ENCODE measurements around the gene SLC25A51.

Gene SLC25A51, protein sequence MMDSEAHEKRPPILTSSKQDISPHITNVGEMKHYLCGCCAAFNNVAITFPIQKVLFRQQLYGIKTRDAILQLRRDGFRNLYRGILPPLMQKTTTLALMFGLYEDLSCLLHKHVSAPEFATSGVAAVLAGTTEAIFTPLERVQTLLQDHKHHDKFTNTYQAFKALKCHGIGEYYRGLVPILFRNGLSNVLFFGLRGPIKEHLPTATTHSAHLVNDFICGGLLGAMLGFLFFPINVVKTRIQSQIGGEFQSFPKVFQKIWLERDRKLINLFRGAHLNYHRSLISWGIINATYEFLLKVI

GRCh38 chr9:37903647-37904444 lies at the start of gene SLC25A51:
SLC25A51 (minus strand) TSS chr9:37904127; CDS start chr9:37888550, 15,577 bp downstream.
- DNase-seq: peak; percentile 98

DNA sequence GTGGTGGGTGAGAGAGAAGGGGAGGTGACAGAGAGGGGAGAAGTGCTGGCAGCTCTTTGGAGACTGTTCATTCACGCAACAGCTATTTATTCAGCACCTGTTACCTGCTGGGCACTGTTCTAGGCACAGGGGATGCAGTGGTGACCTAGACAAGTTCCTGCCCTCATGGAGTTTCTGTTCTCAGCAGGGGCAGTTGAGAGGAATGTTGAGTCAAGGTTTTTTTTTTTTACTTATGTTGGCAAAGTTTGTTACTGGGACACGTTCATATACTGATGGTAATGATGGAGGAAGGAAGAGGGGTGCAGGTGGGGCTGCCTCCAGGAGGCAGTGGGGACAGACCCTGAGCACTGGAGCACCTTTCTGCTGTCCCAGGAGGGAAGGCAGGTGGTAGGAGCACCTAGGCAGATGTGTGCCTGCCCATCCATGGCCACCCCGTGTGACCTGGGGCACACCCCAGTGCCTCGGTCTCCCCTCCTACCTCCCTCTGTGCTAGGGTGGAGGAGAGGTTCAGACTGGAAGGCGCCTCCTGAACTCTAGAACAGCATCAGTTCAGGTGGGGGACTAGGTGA lies 49.4 kb upstream of the SLC25A51 start:
- no peak for DNase-seq

GRCh38 chr9:37952731-37953130 lies 48.8 kb upstream of the SLC25A51 start:
- DNase-seq: no peak

- DNase-seq: no peak
These were observed 47.9 kb upstream of the SLC25A51 start for GRCh38 chr9:37951671-37952449.

DNA sequence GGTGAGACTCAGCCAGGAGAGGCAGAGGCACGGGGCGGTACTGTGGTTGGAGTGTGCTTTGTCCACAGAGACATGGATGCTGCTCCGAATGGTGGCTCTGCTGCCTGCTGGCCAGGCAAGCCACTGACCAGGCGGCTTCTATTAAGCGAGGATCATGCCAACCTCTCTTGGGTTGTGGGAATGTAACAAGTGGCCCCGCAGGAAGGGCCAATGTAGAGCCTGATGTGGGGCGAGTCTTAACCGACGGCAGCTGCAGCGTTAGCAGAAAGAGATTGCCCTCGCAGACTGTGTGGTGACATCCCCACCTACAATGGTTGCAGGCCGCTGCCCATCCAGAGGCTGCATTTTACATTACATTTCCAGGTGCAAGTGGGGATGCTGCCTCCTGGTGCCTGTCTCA lies 46.6 kb upstream of the SLC25A51 start:
- no peak for DNase-seq

DNA sequence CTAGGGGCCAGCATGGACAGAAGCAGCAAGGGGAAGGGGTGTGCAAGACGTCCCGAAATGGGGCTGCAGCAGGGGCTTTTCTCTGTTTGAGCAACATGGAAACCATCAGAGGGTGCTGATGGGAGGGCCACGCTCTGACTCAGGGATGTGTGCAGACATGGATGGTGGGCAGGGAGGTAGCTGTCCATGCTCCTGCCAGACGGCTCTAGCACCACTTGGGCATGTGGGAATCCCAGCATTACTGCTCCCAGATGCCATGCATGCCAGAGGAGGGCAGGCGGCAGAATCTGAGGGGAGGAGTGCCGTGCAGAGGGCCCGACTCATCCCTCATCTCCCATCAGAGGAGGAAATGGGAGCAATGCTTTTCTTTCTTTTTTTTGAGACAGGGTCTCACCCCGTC lies 45.6 kb upstream of the SLC25A51 start:
- DNase-seq: no peak

GRCh38 chr9:37948417-37948980 lies 44.6 kb upstream of the SLC25A51 start:
- DNase-seq: no peak

DNA sequence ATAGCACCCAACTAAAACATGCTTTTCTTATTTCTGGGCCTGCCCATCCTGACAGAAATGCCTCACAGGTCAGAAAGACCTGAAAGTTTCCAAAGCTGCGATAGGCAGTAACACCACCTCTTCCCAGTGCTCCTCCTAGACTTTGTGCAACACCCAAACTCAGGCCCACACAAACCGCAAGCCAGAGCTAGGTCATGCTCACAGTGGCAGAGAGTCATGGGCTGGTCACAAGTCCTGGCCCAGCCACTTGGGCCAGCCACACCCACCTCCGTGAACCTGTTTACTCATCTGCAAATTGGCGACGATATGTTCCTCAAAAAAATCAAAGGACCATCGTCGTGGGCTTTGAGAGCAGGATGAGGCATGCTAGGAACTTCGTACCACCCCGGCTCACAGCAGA lies 44.0 kb upstream of the SLC25A51 start:
- no peak for DNase-seq

- DNase-seq: no peak
These were observed 43.5 kb upstream of the SLC25A51 start for GRCh38 chr9:37947471-37947870.

DNA sequence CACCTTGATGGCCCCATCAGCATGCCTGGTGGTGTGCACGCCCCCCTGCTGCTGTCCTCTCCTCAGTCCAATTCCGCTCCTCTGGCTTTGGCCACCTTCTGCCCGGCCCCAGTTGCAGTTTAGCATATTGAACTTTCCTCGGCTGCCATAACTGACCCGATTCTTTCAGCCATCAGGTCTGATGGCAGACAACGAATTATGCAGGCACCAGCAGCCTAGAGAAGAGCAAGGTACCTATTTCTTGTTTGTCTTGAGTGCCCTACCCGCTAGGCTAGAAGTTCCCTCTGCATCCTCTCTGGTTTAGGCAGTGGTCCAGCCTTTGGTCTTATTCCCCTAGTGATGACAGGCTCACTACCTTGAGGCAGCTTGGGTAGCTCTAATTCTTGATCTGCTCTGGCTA lies 43.0 kb upstream of the SLC25A51 start:
- no peak for DNase-seq

DNA sequence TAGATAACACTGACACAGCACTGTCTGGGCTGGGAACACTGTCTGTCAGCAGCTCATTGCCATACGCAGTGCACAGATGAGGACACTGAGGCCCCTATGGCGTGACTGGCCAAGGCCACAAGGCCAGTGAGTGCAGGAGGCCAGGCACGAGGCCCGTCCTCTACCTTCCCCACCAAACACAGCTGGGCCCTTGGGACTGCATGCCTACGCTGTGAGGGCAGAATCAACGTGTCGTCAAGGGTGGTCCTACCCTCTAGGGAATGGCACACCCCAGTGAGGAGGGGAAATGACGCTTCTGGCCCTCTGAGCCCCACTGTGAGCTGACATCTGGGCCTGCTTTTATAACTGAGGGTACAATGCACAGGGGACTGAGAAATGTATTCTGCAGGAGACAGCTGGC lies 42.1 kb upstream of the SLC25A51 start:
- DNase-seq: no peak

DNA sequence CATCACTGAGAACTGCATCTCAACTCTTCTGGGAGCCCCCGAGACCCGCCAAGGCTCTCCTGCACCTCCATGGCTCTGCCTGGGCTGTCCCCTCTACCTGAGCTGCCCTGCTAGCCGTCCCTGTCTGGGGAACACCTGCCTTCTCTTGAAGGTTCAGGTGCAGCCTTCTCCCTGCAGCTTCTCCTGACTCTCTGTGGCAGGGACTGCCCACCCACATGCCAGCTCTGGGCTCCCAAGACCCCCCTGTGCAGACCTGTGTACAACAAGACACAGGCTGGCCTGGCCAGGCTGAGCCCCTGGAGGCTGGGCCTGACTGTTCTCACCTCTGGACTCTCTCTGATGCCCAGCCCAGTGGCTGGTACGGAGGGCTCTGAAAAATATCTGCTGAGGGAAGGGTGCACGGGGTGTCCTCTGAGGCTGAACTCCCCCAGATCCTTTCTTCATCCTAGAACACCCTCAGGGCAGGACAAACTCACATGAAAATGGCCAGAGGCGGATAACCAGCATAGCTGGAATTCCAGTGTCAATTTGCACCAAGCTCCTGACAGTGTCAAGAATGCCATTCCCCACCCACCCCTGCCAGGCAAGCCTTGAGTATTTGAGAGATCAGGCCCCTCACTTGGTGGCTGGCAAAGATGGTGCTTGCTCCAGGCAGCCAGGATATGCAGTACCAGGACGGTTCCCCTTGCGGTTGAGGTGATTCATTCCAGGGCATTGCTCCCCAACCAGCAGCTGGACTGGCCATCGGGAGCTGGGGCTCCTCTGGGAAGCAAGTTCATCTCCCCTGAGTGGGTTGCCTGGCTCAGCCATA lies 40.9 kb upstream of the SLC25A51 start:
- DNase-seq: no peak

GRCh38 chr9:37944266-37944650 lies 40.3 kb upstream of the SLC25A51 start:
- no peak for DNase-seq

DNA sequence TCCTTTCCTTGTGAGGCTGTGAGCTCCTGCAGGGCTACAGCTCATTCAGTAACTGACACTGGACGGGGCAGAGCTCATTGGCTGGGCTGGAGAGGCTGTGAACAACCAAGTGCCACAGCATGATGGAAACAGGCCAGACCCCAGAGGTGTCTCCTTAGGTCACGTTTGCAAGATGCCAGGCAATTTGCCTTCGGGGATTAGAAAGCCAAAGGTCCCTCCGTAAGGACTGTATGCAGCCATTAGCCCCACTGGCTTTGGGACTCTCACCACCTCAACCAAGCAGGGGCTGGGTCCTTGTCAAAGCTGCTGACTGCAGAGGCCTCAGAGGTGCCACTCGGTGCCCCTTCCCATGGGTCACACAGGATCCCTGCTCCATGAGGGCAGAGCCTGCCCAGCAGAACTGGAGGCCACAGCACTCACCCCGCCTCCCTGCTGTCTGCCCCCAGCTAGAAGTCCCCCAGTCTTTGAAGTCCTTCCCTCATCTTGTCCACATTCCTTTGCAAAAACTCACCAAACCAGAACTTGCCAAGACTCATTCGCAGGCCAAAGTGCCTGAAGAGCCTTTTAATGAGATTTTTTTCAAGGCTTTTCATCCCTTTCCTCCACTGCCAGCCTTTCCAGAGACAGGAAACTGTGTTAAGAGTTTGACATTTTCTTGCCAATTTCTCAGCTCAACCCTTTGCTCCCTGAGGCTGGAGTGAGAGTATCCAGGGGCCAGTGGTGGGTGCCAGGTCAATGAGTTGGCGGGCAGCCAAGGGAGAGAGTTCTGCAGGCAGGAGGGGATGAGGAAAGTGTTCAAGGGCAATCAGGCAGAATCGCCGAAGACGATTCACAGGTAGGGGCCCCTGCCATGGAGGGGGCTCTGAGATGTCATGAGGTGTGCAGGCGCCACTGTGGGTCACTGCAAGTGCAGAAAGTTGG lies 39.7 kb upstream of the SLC25A51 start:
- DNase-seq: no peak

DNA sequence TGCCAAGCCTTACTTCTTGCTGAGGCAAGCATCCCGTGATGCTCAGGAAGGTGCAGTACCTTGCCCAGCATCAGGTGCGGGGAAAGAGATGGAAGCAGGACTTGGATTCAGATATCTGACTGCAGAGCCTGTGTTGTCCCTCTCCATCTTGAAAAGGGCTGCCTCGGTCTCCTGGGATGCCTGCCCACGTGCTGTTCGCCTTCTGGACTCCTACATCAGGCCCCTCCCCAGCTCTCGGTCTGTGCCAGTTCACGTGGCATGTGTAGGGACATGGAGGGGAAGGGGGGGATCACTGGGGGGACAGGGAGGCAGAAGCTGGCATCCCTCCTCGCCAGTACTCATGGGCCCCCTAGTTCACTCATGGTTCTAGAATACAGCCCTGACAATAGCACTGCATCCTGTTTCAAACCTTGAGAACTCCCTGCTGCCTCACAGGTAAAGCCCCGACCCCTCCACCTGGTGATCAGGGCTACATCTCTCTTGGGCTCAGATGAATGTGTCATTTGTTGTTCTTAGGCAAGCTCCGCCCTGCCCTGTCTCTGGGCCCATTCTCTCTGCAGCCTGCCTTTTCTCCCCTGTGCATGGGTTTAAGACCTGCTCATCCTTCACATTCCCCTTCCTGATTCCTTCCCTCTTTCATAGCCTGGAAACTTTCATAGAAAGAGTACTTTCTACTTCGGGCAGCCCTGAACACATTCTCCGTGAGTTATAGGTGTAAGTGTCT lies 38.9 kb upstream of the SLC25A51 start:
- no peak for DNase-seq

- no peak for DNase-seq
These were observed 37.3 kb upstream of the SLC25A51 start for GRCh38 chr9:37941253-37941652.

GRCh38 chr9:37939575-37940095 lies 35.7 kb upstream of the SLC25A51 start:
- DNase-seq: no peak

DNA sequence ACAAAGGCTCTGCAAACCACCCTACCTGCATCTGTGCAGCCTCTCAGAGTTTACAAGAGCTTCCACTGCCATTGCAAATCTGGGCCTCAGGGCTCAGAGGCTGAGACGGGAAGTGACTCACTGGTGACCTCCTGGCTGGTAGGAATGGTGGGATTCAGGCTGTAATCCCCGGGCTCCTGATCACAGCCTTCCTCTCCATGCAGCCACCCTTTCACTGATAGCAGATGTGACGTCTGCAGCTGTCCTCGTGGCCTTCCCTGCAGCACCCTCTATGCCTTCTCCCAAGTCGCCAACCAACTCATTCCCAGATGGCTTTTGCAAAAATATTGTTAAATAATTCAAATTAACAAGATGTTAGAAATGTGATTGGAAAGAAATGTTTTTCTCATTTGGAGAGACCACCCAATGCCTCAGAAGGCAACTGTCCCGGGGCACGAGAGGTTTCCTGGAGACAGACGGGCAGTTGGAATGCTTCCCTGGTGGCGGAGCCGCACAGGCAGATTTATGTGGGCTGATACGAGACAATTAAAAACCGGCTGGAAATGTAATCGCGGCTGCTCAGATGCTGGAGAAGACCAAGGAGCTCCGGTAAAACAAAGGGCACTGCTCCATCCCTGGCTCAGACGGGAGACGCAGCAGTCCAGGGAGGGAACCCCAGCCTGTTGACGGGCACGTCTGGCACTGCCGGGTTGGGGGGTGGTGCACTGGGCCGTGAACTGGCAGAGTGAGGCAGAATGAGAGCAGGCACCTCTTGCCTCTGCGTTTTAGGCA lies 34.4 kb upstream of the SLC25A51 start:
- no peak for DNase-seq

- no peak for DNase-seq
These were observed 33.4 kb upstream of the SLC25A51 start for GRCh38 chr9:37937366-37937765.
